Measurements from ENCODE around the gene ARL3. TPM values are rescaled to one million over a fixed set of nuclear protein-coding genes. Genes with fewer than 3 reads are reported as not detected.
A peak's percentile ranks its signal among the peaks of the same experiment; 100 is the strongest.

The ARL3 gene
- total RNA-seq, 4 donors from 2014 or later: 7.1 to 9.8 (median 9.1) TPM

- no peaks in the 10 kb centered on the region for H3K27me3 ChIP-seq
- ATAC-seq: no peak
- peak overlapping the region in 2 of 4 donors; percentile 35 to 87 for H3K27ac ChIP-seq
- H3K36me3 ChIP-seq: peaks cover 0 to 28% of the 10 kb centered on the region in 2 donors
- WGBS, 2 donors (ENCODE audit: low coverage in 1 of 2): 20 to 27% methylated on average over 1 to 3 of the region's 6 CpGs
- peaks cover 0 to 90% (median 58%) of the 10 kb centered on the region in 3 donors for H3K4me1 ChIP-seq
- TF ChIP-seq CTCF (IDR thresholded peaks at IDR 0.05) (no peak), POLR2A (IDR thresholded peaks at IDR 0.05) (no peak), EP300 (IDR thresholded peaks at IDR 0.05) (no peak), POLR2AphosphoS5 (IDR thresholded peaks at IDR 0.05) (no peak)
- no peaks in the 10 kb centered on the region for H3K9me3 ChIP-seq
- H3K4me3 ChIP-seq: no peak overlapping the region
Observed at GRCh38 chr10:102630663-102631062, 83.5 kb downstream of the ARL3 start.

GRCh38 chr10:102629661-102630614 is 84.3 kb downstream of the ARL3 start:
- Histone ChIP-seq H3K4me1 (peaks cover 0 to 94% (median 60%) of the 10 kb centered on the region in 3 donors), H3K27me3 (no peaks in the 10 kb centered on the region), H3K9me3 (no peaks in the 10 kb centered on the region), H3K4me3 (no peak overlapping the region), H3K27ac (peak overlapping the region in 3 of 4 donors; percentile 86 to 88 (median 87)), H3K36me3 (peaks cover 0 to 28% of the 10 kb centered on the region in 2 donors)
- TF ChIP-seq CTCF (IDR thresholded peaks at IDR 0.05) (no peak), POLR2A (IDR thresholded peaks at IDR 0.05) (no peak), EP300 (IDR thresholded peaks at IDR 0.05) (no peak), POLR2AphosphoS5 (IDR thresholded peaks at IDR 0.05) (no peak)
- no peak for ATAC-seq
- WGBS, 2 donors (ENCODE audit: low coverage in 1 of 2): 46 to 53% methylated on average over 5 to 9 of the region's 22 CpGs

- Histone ChIP-seq H3K4me1 (peaks cover 0 to 90% (median 54%) of the 10 kb centered on the region in 3 donors), H3K9me3 (no peaks in the 10 kb centered on the region)
- peak; percentile 14 for ATAC-seq
Observed at GRCh38 chr10:102628451-102628911, 85.7 kb downstream of the ARL3 start.

GRCh38 chr10:102627736-102628293 is 86.4 kb downstream of the ARL3 start:
- Histone ChIP-seq H3K4me3 (no peak overlapping the region), H3K4me1 (peaks cover 0 to 83% (median 48%) of the 10 kb centered on the region in 3 donors)
- WGBS, 2 donors (ENCODE audit: low coverage in 1 of 2): 27 to 31% methylated on average over 3 to 5 of the region's 9 CpGs

More at GRCh38 chr10:102628451-102628911, 85.7 kb downstream of the ARL3 start:
- Histone ChIP-seq H3K27me3 (no peaks in the 10 kb centered on the region), H3K36me3 (peaks cover 0 to 28% of the 10 kb centered on the region in 2 donors), H3K27ac (peak overlapping the region; percentile 48 to 88 (median 86)), H3K4me3 (no peak overlapping the region)
- 16 to 18% methylated on average over 5 to 8 of the region's 11 CpGs for WGBS, 2 donors (ENCODE audit: low coverage in 1 of 2)
- TF ChIP-seq CTCF (IDR thresholded peaks at IDR 0.05): peak in 1 of 4 experiments; percentile 20
- no peak for TF ChIP-seq POLR2A (IDR thresholded peaks at IDR 0.05)

GRCh38 chr10:102627291-102627735 is 86.9 kb downstream of the ARL3 start:
- 20 to 69% methylated on average over 2 to 4 of the region's 12 CpGs for WGBS, 2 donors (ENCODE audit: low coverage in 1 of 2)
- peaks cover 0 to 81% (median 43%) of the 10 kb centered on the region in 3 donors for H3K4me1 ChIP-seq

More at GRCh38 chr10:102627736-102628293, 86.4 kb downstream of the ARL3 start:
- TF ChIP-seq POLR2AphosphoS5 (IDR thresholded peaks at IDR 0.05): peak; percentile 32
- no peak for TF ChIP-seq EP300 (IDR thresholded peaks at IDR 0.05)
- H3K27ac ChIP-seq: peak overlapping the region; percentile 48 to 88 (median 86)
- no peaks in the 10 kb centered on the region for H3K9me3 ChIP-seq
- peaks cover 0 to 28% of the 10 kb centered on the region in 2 donors for H3K36me3 ChIP-seq
- ATAC-seq: peak; percentile 54
- H3K27me3 ChIP-seq: no peaks in the 10 kb centered on the region

More at GRCh38 chr10:102627291-102627735, 86.9 kb downstream of the ARL3 start:
- Histone ChIP-seq H3K4me3 (no peak overlapping the region), H3K27ac (peak overlapping the region; percentile 48 to 88 (median 86)), H3K9me3 (no peaks in the 10 kb centered on the region), H3K36me3 (peaks cover 0 to 28% of the 10 kb centered on the region in 2 donors), H3K27me3 (no peaks in the 10 kb centered on the region)
- ATAC-seq: peak; percentile 16
- no peak for TF ChIP-seq POLR2AphosphoS5 (IDR thresholded peaks at IDR 0.05)
- TF ChIP-seq POLR2A (IDR thresholded peaks at IDR 0.05): no peak
- TF ChIP-seq EP300 (IDR thresholded peaks at IDR 0.05): no peak

All from gastroesophageal sphincter (tissue), 4 donors.